ENCODE results near the gene ZPLD1.

ZPLD1 gene

DNA sequence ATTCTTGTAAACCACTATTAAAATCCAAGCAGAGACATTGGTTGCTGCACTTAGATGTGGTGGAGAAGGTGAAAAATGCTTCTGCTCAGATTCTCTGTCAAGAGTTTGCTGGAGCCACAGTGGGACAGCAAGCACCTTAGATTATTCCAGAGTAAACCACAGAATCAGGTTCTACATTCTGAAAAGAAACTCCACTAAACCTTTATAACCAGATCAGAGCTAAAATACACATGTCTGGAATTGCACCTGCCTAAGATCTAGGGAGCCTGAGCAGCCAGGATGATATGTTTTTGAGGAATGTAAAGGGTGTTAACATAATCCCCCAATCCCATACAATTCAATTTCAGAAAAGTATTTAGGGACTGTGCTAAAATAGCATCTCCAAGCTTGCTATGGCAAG, at the start of gene ZPLD1:
ZPLD1 (plus strand) TSS at position 301 of the 400 bp plus-strand sequence. CDS start 3,473 bp downstream, outside the sequence.
- DNase-seq = no peak

DNA sequence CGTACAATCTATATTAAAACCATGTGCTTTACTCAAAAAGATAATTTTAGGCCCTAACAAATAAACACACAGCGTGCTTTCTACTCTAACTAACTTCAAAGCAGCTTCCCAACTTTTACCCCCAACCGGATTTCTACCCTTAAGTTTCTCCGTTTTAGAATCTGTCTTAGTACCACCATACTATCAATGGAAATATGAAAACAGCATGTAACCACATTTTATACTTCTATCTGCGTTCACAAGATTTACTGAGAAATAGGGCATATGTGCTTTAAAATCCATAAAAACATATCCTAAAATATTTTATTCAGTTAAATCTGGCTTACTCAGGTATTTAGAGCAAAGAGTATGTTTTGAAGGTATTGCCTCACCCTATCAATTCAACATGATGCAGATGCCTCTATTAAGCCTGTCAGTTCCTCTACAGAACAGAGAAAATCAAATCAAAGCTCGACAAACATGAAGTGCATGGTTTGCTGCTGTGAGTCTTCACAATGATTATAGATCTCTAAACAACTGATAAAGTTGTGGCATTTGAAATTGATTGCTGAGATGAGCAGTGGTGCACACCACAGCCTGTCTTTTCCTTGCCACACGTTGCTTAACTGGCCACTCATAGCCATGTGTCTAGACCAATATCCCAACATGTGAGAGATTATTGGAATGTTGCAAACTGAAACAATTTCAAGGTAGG, 44.5 kb upstream of the ZPLD1 start:
- DNase-seq = no peak

DNA sequence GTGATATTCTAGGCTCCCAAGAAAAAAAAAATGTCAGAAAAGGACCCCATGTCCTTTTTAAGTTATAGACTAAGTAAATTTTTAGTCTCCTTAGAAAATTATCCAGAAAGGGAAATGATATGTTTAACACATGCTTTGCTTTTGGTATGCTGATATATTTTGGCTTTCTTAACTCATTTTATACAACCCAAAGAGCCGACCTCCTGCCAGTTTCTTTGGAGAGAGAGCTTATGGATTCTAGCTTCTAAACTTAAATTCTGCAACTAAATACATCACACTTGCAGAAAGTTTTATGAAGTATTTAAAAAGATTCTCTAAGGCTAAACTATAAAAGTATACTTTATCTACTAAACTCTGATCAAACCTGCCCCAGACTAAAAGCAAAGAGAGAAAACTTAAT, 43.9 kb upstream of the ZPLD1 start:
- DNase-seq = no peak

DNA sequence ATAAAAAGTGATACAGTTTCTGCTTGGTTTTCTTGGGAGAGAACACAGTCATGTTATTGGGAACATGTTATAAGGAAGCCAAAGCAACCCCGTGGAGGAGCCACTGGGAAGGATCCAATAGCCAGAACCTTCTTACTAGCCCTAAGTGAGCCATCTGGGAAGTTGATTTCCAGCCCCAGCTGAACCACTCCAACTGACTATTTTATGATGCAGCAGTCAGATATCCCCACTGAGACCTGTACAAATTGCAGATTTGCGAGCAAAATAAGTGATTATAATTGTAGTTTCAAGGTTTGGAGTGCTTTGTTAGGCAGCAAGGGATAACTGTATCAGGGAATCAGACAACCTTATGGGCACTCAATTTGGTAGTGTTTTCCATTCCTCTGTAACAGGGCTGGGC, 43.3 kb upstream of the ZPLD1 start:
- DNase-seq = no peak

DNA sequence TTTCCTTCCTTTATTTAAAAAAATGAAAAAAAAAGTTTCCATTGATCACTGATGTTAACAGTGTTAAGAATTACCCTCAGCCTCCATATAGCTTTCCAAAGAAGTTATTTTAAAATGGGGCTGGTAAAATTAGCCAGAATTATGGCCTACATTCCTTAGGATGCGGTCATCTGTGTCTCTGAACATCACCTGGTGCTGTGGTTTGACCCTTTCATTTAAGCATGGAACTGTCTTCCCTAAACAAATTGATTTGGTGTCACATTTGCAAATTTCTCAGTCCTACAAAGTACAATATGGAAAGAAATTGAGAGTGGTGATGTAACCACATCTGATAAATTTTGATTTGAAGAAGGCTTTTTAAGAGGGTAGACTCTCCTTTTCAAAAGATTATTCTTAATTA, 40.3 kb upstream of the ZPLD1 start:
- DNase-seq = no peak

DNA sequence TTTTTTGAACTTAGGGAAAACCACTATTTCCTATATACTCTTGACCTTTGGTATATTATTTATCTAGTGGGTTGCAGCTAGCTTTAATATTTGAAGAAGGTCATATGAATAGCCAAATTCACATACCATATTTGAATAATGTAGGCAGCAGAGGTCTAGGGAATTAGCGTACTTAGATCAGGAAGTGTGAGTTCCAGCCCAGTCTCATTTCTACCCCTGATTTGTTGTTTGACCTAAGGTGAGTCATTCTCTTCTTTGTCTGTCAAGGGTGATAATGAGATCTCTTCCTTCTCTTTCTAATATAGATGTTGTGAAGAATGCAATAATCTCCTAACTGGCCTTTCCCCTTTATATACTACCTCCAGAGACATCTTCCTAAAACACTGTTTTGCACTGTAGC, 36.6 kb upstream of the ZPLD1 start:
- DNase-seq = no peak

DNA sequence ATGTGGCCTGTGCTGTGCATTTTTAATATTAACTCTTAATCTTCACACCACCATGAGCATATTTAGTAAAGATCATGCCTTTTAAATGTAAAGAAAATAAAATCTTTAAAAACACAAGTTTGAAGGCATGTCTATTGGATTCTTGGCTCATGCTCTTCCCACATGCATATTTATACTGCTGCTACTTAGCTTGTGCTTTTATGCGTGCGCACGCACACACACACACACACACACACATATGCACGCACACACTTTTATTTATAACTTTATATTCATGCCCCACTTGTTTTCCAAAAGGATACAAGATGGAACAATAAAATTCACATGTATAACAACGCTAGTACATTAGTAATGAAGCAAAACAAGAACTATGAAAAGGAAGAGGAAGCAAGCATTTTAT, 36.1 kb upstream of the ZPLD1 start:
- DNase-seq = no peak

DNA sequence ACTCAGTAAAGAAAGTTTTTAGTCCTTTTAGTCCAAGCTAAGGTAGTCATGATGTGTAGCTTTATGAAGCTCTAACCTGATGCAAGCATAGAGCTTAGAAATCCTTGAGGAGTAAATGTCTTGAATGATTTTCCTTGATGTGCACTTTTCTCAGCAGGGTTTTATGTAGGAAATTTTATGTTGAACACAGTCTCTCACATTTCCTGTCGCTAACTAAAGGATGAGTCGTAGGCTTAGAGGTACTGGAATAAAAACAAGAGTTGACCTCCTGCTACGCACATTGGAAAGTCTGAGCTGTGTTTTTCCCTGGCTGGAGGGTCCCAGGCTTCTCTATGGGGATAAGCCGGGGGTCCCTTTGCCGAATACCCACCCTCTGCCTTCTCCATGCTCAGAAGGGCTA, 34.7 kb upstream of the ZPLD1 start:
- no peak for DNase-seq

DNA sequence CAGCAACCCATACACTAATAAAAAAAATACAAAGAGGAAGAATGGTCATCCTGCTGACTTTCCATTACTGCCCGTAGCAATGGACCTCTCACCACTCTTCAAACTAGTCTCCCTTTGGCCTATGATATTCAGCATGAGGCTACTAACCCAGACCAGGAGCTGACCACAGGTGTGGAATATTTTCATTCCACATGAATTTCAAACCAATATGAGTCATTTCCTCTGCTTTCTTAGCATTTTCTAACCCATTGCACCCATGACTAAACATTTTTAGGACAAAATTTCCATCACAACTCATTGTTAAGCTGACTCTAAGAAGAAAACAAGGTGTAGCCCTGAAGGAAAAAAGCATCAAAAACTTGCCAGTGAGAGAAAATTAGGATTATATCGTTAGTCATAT, 34.0 kb upstream of the ZPLD1 start:
- DNase-seq = no peak

DNA sequence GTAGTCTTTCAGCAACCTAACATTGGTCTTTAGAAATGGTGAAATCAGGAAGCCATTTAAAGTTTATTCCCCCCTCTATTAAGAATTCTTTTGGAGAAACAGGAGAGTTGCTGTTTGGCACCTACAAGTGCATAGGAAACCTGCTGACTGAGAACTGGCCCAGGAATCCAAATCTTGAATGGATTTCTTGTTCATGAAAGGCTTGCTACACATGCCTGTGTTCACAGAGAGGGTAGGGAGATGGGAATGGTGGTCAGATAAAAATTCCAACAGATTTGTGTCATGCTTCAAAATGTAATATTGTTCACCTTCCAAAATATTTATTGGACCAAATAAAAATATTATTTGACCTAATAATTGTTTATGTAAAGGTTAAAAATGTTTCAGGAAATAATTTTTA, 24.2 kb upstream of the ZPLD1 start:
- no peak for DNase-seq

DNA sequence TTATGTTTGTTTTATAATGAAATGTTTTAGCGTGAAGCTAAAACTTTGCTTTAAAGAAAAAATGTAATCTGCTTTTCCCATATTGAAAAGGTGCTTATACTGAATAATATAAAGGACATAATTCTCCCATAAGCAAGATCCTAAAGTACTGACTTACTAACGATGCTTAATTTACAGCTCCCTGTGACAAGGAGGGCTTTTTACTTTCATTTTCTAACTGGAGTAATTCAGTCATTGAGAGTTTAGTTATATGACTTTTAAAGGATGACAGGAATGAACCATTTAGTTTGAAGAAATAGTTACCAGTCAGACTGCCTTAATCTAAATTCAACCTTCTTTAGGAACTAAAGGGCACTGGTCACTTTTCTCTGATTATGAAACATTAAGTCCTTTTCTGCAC, 19.3 kb upstream of the ZPLD1 start:
- DNase-seq = no peak

DNA sequence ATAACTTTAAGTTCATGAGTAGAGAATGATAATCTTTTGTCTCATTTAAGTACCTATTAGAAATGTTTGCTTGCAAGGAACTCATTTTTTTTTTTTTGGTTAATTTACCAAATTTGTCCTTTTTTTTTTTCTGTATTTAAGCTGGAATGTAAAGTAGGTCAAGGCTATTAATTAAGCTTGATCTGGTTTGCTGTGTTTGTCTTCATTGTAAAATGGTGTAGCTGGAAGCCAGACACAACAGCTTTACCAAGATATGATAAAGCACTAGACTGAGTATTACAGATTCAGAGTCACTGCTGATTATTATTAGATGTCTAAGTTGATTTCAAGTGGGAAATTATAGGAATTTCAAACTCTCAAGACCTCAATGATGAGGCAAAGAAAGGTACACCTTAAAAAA, 15.0 kb upstream of the ZPLD1 start:
- DNase-seq = no peak

DNA sequence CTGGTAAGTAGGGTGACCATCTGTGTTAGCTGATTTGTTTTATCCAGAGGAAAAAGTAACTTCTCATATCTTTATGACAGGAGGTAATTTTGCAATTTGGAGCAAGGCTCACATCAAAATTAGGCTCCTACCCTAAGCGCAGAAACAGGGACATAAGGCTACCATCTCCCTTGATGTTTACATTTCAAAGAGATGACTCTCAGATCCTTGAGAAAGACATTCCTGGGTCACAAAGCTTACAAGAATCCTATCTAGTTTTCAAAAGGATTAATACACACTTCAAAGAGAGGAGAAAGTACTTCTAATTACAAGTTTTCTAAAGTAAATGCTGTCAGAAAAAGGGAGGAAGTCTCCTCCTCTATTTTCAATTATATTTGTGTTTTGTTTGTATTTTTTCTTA, 7.0 kb downstream of the ZPLD1 start:
- DNase-seq = no peak

DNA sequence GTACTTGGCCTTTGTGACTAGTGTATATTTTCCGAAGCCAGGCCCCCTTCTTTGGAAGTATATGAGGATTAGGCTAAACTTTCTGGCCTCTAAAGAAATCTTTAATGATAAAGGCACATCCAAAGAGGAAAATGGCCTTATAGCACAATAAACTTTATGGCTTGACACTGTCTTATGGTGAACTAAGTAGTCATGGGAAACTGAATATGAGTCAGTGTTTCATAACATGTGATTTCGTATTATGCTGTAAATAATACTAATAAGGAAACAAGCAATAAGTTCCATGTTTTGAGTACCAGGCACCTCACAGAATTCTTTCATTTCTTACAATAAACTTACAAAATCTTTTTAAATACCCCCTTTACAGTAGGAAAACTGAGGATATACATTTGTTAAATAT, 8.2 kb downstream of the ZPLD1 start:
- DNase-seq = no peak

DNA sequence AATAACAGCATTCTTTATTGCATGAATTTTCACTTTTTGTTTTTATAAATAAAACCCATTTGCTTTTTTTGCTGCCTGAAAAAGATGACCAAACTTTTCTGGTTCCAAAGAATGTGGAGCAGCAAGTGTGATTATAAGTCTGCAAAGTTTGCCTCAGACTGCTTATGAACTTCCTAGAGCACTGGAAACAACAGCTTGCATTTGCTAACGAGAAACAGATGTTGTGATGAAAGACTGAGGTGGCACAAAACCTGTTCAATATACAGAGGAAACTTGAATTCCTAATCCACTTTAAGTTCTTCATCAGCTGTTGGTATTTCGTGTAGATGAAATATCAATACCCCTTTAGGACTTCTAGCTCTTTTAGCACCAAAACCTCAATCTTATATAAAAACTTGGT, 9.3 kb downstream of the ZPLD1 start:
- DNase-seq = no peak

DNA sequence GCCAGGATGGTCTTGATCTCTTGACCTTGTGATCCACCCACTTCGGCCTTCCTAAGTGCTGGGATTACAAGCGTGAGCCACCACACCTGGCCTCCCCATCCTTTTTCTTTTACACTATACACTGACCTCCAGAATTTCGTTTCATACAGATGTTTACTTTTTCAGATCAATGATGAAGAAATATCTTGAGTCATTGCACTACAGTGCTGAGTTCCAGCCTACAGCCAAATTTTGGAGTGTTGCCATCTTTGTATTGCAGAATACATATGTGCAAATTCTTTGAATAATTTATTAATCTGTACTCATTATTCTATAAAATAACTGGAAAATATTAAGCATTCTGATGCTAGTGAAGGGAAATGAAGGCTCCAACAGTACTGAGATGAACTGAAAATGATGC, 12.5 kb downstream of the ZPLD1 start:
- no peak for DNase-seq

DNA sequence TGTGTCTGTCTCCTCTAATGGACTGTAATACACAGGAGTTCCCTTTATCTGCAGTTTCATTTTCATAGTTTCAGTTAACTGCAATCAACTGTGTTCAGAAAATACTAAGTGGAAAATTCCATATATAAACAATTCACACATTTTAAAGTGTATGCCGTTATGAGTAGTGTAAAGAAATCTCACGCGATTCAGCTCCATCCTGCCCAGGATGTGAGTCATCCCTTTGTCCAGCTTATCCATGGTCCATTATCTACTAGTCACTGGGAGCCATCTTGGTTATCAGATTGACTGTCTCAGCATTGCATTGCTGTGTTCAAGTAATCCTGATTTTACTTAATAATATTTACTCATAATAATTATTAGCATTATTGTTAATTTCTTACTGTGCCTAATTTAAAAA, 14.5 kb downstream of the ZPLD1 start:
- DNase-seq = no peak

DNA sequence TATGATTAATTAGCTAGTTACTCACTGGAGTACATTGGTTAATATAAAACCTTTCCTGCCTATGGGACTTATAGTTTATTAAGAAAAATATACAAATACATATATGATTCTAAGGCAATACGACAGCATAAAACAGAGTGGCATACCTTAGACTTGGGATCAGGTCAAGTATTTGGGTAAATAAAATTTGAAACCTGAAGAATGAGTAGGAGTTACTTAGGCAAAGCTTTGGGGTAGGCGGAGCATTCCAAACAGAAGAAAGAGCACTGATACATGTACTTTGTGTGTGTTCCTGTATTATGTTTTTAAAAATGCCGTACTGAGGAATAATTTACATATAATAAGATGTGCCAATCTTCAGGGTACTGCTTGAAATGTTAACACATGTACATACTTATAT, 15.1 kb downstream of the ZPLD1 start:
- DNase-seq = no peak

DNA sequence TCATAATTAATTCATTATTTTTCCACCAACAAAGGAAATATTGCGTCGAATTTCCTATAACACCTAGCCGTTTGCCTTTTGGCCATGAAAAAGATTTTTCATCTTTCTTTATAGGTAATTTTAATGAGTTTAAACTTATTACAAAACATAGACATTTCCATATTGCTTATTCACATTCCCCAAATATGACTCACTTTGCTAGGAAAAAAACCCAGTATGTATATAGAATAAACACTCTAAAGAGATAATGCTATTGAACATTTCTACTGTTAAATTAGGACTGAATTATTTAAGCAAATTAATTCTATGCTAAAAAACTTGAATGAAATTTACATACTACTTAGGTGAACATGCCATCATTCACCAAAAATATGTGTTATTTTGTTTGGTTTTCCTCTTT, 16.2 kb downstream of the ZPLD1 start:
- no peak for DNase-seq

DNA sequence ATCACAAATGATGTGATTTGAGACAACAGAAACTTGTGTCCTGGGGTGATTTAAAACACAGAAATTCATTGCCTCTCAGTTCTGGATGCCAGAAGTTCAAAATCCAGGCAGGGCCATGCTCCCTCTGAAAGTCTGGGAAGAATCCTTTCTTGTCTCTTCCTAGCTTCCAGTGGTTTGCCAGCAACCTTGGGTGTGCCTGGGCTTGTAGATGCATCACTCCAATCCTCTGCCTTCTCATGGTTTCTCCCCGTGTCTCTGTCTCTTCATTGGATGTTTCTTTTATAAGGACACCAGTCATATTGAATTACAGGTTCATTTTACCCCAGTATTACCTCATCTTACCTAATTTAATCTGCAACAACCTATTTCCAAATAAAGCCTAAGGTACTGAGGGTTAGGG, 16.7 kb downstream of the ZPLD1 start:
- DNase-seq = no peak

DNA sequence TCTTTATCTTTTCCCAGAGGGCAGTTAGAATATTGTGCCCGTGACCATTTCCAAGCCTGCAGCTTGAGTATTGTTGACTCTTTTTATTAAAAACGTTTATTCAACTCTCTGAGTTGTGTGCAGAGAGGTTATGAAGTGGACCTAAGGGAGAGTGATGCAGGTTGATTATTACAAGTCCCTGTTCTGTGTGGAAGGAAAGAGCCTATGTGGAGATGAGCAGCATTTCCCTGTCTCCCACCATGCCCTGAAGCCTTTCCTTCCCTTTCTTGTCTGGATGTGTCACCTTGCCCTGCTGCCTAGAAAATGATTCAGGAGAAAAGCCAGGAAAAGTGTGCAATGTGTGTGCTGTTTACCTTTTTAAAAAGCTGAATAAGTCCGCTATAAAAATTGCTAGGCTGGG, 19.4 kb downstream of the ZPLD1 start:
- no peak for DNase-seq

DNA sequence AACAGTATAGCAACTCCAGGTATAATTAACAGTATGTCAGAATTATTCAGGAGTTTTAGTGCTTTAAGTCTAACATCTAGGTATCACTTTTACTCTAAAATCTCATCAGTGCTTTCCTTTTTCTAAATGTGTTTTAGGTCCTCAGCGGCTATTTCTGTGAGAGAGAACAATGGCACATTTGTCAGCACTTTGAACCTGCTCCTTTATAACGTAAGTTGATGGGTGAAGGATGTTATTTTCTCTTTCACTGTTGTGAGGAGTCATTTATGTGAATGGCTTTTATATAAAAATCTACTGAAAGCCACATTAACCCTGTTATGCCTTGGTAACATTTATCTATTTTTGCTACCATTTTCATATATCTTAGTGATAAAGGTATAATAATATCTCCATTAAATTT, 22.8 kb downstream of the ZPLD1 start:
- no peak for DNase-seq

DNA sequence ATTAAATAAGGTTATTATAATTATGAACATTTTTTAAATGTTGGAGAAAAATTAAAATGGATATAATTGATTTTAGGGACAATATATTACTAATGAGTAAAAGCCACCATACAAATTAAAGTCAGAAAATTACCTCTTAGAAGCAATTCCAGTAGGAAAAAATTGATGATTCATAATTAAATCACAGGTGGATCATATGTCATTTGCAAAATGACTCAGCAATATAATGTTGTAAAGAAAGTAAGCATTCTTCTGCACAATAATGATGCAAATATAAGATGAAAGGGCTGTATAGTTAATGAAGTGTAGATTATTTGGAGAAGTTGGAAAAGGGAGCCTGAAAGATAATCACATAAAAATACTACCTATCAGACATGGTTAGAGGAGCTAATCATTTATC, 25.8 kb downstream of the ZPLD1 start:
- no peak for DNase-seq

DNA sequence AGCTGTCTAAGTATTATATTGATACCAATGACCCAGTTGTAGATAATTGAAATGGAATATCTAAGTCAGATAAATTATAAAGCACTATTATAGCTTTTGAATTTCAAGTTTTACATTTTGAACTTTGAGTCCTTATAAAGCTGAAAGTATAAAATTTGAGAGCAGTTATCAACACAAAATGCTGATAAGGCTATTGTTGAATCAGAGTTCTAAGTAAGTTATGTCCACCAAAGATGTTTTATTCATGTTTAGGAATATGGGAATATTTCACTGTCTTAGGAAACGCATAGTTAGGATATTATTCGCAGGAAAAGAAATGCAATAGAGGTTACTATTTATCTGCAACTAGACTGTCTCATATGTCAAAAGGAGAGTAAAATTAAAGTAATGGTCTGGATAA, 29.4 kb downstream of the ZPLD1 start:
- DNase-seq = no peak

DNA sequence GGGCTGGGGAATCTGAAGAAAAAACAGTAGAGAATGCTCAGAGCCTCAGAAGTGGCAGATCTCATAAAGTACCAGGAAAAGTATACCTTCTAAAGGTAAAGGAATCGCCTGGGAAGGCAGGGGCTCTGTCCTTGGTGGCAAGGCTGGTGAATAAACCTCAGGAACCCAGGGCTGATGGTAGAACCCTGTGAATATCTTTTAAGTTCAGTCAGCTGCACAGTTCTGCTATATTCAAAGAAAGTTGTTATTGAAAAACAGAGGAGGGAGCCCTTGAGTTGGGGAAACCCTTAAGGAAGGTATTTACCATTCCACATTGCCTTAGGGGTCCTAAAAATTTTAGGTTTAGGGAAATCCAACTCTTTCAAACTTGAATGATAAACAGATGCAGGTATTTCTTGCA, 31.2 kb downstream of the ZPLD1 start:
- no peak for DNase-seq

DNA sequence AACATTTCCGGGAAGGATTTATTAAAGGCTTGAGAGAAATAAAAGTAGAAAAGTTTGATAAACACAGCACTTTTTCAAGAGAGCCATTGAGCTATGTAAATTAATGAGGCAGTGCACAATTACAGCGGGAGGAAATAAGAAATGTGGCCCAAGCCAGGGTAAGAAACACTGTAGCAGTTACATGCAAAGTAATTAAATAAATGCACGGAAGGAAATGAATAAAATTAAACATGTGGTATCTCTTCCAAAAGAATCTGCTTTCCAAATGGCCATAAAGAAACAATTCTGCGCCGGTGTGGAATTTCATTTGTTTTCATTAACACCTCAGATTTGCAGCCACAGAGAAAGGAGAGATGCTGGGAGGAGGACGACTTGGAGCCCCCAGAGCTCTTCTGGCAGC, 35.3 kb downstream of the ZPLD1 start:
- DNase-seq = no peak
